Measurements from ENCODE around the gene CDC25A. TPM values are rescaled to one million over a fixed set of nuclear protein-coding genes. Genes with fewer than 3 reads are reported as not detected.
"Not testable (repeated sequence)": the region's sequence is repeated elsewhere in the genome, so short reads cannot be mapped to it uniquely, and the experiment has no call there.

Gene CDC25A
- total RNA-seq, 2 experiments from 2014 or later = 32.5 to 33.9 TPM

- ATAC-seq = no peak
- intact Hi-C loops (cut with DNase I, micrococcal nuclease) = no loop called here
- no peaks in the 10 kb centered on the region for H3K9me3 Mint-ChIP-seq (ENCODE audit: low read depth)
- H3K27ac Mint-ChIP-seq = no peak overlapping the region
- H3K36me3 Mint-ChIP-seq (ENCODE audit: low read depth) = no peaks in the 10 kb centered on the region
- no peaks in the 10 kb centered on the region for H3K27me3 Mint-ChIP-seq
- POLR2A ChIA-PET = no interaction called here
- no peak overlapping the region for H3K4me3 Mint-ChIP-seq
- H3K4me1 Mint-ChIP-seq = no peaks in the 10 kb centered on the region
- DNase-seq = no peak
- CTCF ChIA-PET = interaction anchor here (0.9 kb wide), 1 partner anchor 45 kb away, joined by 4 read pairs; no protein-coding TSS in a partner anchor
Measured at GRCh38 chr3:48218537-48218936, 30.3 kb upstream of the CDC25A start.

- intact Hi-C loops (cut with DNase I, micrococcal nuclease) = no loop called here
- Mint-ChIP-seq H3K4me3 (no peak overlapping the region), H3K36me3 (ENCODE audit: low read depth) (no peaks in the 10 kb centered on the region), H3K27me3 (no peaks in the 10 kb centered on the region), H3K9me3 (ENCODE audit: low read depth) (no peaks in the 10 kb centered on the region), H3K27ac (no peak overlapping the region), H3K4me1 (no peaks in the 10 kb centered on the region)
- no peak for ATAC-seq
- POLR2A ChIA-PET = no interaction called here
- CTCF ChIA-PET = interaction anchor here (1.0 kb wide), 1 partner anchor 10 kb away, joined by 4 read pairs; no protein-coding TSS in a partner anchor
- DNase-seq = no peak
Measured at GRCh38 chr3:48217449-48217848, 29.2 kb upstream of the CDC25A start.

GRCh38 chr3:48215876-48216275 lies 27.7 kb upstream of the CDC25A start:
- POLR2A ChIA-PET = no interaction called here
- CTCF ChIA-PET = no interaction called here
- H3K27ac Mint-ChIP-seq = no peak overlapping the region
- ATAC-seq (no peak), DNase-seq (no peak)
- intact Hi-C loops (cut with DNase I, micrococcal nuclease) = no loop called here
- H3K36me3 Mint-ChIP-seq (ENCODE audit: low read depth) = no peaks in the 10 kb centered on the region
- H3K9me3 Mint-ChIP-seq (ENCODE audit: low read depth) = no peaks in the 10 kb centered on the region
- H3K27me3 Mint-ChIP-seq = no peaks in the 10 kb centered on the region
- no peak overlapping the region for H3K4me3 Mint-ChIP-seq
- no peaks in the 10 kb centered on the region for H3K4me1 Mint-ChIP-seq

- H3K27ac Mint-ChIP-seq = no peak overlapping the region
- H3K9me3 Mint-ChIP-seq (ENCODE audit: low read depth) = no peaks in the 10 kb centered on the region
Measured at GRCh38 chr3:48215466-48215865, 27.2 kb upstream of the CDC25A start.

GRCh38 chr3:48215019-48215418 lies 26.8 kb upstream of the CDC25A start:
- CTCF ChIA-PET = no interaction called here
- Mint-ChIP-seq H3K4me3 (no peak overlapping the region), H3K9me3 (ENCODE audit: low read depth) (no peaks in the 10 kb centered on the region), H3K4me1 (no peaks in the 10 kb centered on the region), H3K36me3 (ENCODE audit: low read depth) (no peaks in the 10 kb centered on the region), H3K27ac (no peak overlapping the region), H3K27me3 (no peaks in the 10 kb centered on the region)
- POLR2A ChIA-PET = no interaction called here
- DNase-seq = no peak
- ATAC-seq = no peak
- intact Hi-C loops (cut with DNase I, micrococcal nuclease) = no loop called here

More at GRCh38 chr3:48215466-48215865, 27.2 kb upstream of the CDC25A start:
- intact Hi-C loops (cut with DNase I, micrococcal nuclease) = no loop called here
- POLR2A ChIA-PET = no interaction called here
- DNase-seq = no peak
- Mint-ChIP-seq H3K27me3 (no peaks in the 10 kb centered on the region), H3K4me3 (no peak overlapping the region), H3K36me3 (ENCODE audit: low read depth) (no peaks in the 10 kb centered on the region), H3K4me1 (no peaks in the 10 kb centered on the region)
- ATAC-seq = no peak
- CTCF ChIA-PET = no interaction called here

- ATAC-seq (no peak), DNase-seq (no peak)
- no peaks in the 10 kb centered on the region for H3K27me3 Mint-ChIP-seq
- intact Hi-C loops (cut with DNase I, micrococcal nuclease) = no loop called here
- H3K36me3 Mint-ChIP-seq (ENCODE audit: low read depth) = no peaks in the 10 kb centered on the region
- H3K9me3 Mint-ChIP-seq (ENCODE audit: low read depth) = no peaks in the 10 kb centered on the region
- POLR2A ChIA-PET = no interaction called here
- no peaks in the 10 kb centered on the region for H3K4me1 Mint-ChIP-seq
- no peak overlapping the region for H3K27ac Mint-ChIP-seq
- H3K4me3 Mint-ChIP-seq = no peak overlapping the region
- CTCF ChIA-PET = no interaction called here
Measured at GRCh38 chr3:48214225-48214624, 26.0 kb upstream of the CDC25A start.

- DNase-seq; intact Hi-C loops (cut with DNase I, micrococcal nuclease); H3K36me3 Mint-ChIP-seq (ENCODE audit: low read depth); ATAC-seq; H3K27ac Mint-ChIP-seq; H3K27me3 Mint-ChIP-seq; H3K4me3 Mint-ChIP-seq; H3K4me1 Mint-ChIP-seq; H3K9me3 Mint-ChIP-seq (ENCODE audit: low read depth); POLR2A ChIA-PET; CTCF ChIA-PET: not testable (repeated sequence)
Measured at GRCh38 chr3:48211776-48212175, 23.6 kb upstream of the CDC25A start.

- H3K27me3 Mint-ChIP-seq; H3K4me3 Mint-ChIP-seq; CTCF ChIA-PET; intact Hi-C loops (cut with DNase I, micrococcal nuclease); H3K9me3 Mint-ChIP-seq (ENCODE audit: low read depth); H3K36me3 Mint-ChIP-seq (ENCODE audit: low read depth); ATAC-seq; DNase-seq; H3K4me1 Mint-ChIP-seq; H3K27ac Mint-ChIP-seq; POLR2A ChIA-PET: not testable (repeated sequence)
Measured at GRCh38 chr3:48210534-48210933, 22.3 kb upstream of the CDC25A start.

- no peaks in the 10 kb centered on the region for H3K4me1 Mint-ChIP-seq
- intact Hi-C loops (cut with DNase I, micrococcal nuclease) = no loop called here
- ChIA-PET POLR2A (no interaction called here), CTCF (no interaction called here)
- H3K9me3 Mint-ChIP-seq (ENCODE audit: low read depth) = no peaks in the 10 kb centered on the region
- DNase-seq (no peak), ATAC-seq (no peak)
- H3K27ac Mint-ChIP-seq = no peak overlapping the region
- H3K27me3 Mint-ChIP-seq = no peaks in the 10 kb centered on the region
- H3K4me3 Mint-ChIP-seq = no peak overlapping the region
- no peaks in the 10 kb centered on the region for H3K36me3 Mint-ChIP-seq (ENCODE audit: low read depth)
Measured at GRCh38 chr3:48209445-48209844, 21.2 kb upstream of the CDC25A start.

GRCh38 chr3:48208076-48208475 lies 19.9 kb upstream of the CDC25A start:
- H3K4me1 Mint-ChIP-seq = no peaks in the 10 kb centered on the region
- ATAC-seq (no peak), DNase-seq (no peak)
- H3K27me3 Mint-ChIP-seq = no peaks in the 10 kb centered on the region
- ChIA-PET CTCF (interaction anchor here (0.6 kb wide), 3 partner anchors 300 to 601 kb away, joined by 3 read pairs; no protein-coding TSS in a partner anchor), POLR2A (no interaction called here)
- intact Hi-C loops (cut with DNase I, micrococcal nuclease) = no loop called here
- H3K4me3 Mint-ChIP-seq = no peak overlapping the region
- no peaks in the 10 kb centered on the region for H3K9me3 Mint-ChIP-seq (ENCODE audit: low read depth)
- H3K27ac Mint-ChIP-seq = no peak overlapping the region
- no peaks in the 10 kb centered on the region for H3K36me3 Mint-ChIP-seq (ENCODE audit: low read depth)

- ChIA-PET CTCF (no interaction called here), POLR2A (no interaction called here)
- no peaks in the 10 kb centered on the region for H3K9me3 Mint-ChIP-seq (ENCODE audit: low read depth)
- intact Hi-C loops (cut with DNase I, micrococcal nuclease) = no loop called here
- H3K36me3 Mint-ChIP-seq (ENCODE audit: low read depth) = no peaks in the 10 kb centered on the region
- ATAC-seq (no peak), DNase-seq (no peak)
- no peak overlapping the region for H3K4me3 Mint-ChIP-seq
- no peak overlapping the region for H3K27ac Mint-ChIP-seq
- H3K4me1 Mint-ChIP-seq = no peaks in the 10 kb centered on the region
- H3K27me3 Mint-ChIP-seq = no peaks in the 10 kb centered on the region
Measured at GRCh38 chr3:48202632-48203031, 14.4 kb upstream of the CDC25A start.

- intact Hi-C loops (cut with DNase I, micrococcal nuclease) = no loop called here
- DNase-seq (no peak), ATAC-seq (no peak)
- Mint-ChIP-seq H3K4me3 (no peak overlapping the region), H3K9me3 (ENCODE audit: low read depth) (no peaks in the 10 kb centered on the region), H3K4me1 (no peaks in the 10 kb centered on the region), H3K36me3 (ENCODE audit: low read depth) (no peaks in the 10 kb centered on the region), H3K27ac (no peak overlapping the region), H3K27me3 (peaks cover 2% of the 10 kb centered on the region)
- ChIA-PET CTCF (no interaction called here), POLR2A (no interaction called here)
Measured at GRCh38 chr3:48199117-48199516, 10.9 kb upstream of the CDC25A start.

GRCh38 chr3:48196611-48197010 lies 8.4 kb upstream of the CDC25A start:
- Mint-ChIP-seq H3K9me3 (ENCODE audit: low read depth) (no peaks in the 10 kb centered on the region), H3K4me1 (no peaks in the 10 kb centered on the region), H3K36me3 (ENCODE audit: low read depth) (no peaks in the 10 kb centered on the region), H3K27me3 (peaks cover 4% of the 10 kb centered on the region), H3K27ac (no peak overlapping the region), H3K4me3 (no peak overlapping the region)
- intact Hi-C loops (cut with DNase I, micrococcal nuclease) = no loop called here
- no peak for DNase-seq
- ChIA-PET POLR2A (no interaction called here), CTCF (no interaction called here)
- no peak for ATAC-seq
